H9 (cell line): Measurements from ENCODE around the gene RUNX1. TPM values are rescaled to one million over a fixed set of nuclear protein-coding genes. Genes with fewer than 3 reads are reported as not detected.

Experiments
- DNase-seq: peaks from one replicate; pipeline ENCODE4 v3.0.0-alpha.2; 2017
- H2AFZ ChIP-seq: one replicate; pipeline ENCODE4 v1.6.1; 2013; ENCODE audit warnings: mild to moderate bottlenecking, low read length, control low read depth, moderate library complexity
- H2AK5ac ChIP-seq: 2 replicates; pipeline ENCODE4 v1.6.1; 2013; ENCODE audit warnings: low read length, control low read depth, mixed read lengths; ENCODE audit not compliant: insufficient read length
- H2BK120ac ChIP-seq: one replicate; pipeline ENCODE4 v1.6.1; 2013; ENCODE audit warnings: low read depth, mild to moderate bottlenecking, low read length, control low read depth, inconsistent platforms; ENCODE audit not compliant: poor library complexity, severe bottlenecking
- H2BK12ac ChIP-seq: 2 replicates; pipeline ENCODE4 v1.6.1; 2013; ENCODE audit warnings: low read length, control low read depth, mixed read lengths, low read depth; ENCODE audit not compliant: insufficient read length
- H2BK15ac ChIP-seq: 2 replicates; pipeline ENCODE4 v1.6.1; 2013; ENCODE audit warnings: low read depth, low read length, control low read depth
- H2BK20ac ChIP-seq: one replicate; pipeline ENCODE4 v1.6.1; 2013; ENCODE audit warnings: low read depth, mild to moderate bottlenecking, low read length, control low read depth, inconsistent platforms; ENCODE audit not compliant: poor library complexity, severe bottlenecking
- H2BK5ac ChIP-seq: 2 replicates; pipeline ENCODE4 v1.6.1; 2013; ENCODE audit warnings: low read length, control low read depth, mixed read lengths; ENCODE audit not compliant: insufficient read length
- H3K14ac ChIP-seq: 2 replicates; pipeline ENCODE4 v1.6.1; 2013; ENCODE audit warnings: low read length, control low read depth; ENCODE audit not compliant: insufficient read depth
- H3K18ac ChIP-seq: 2 replicates; pipeline ENCODE4 v1.6.1; 2013; ENCODE audit warnings: low read depth, mild to moderate bottlenecking, mixed read lengths, low read length, control low read depth; ENCODE audit not compliant: insufficient read length
- H3K23ac ChIP-seq: 2 replicates; pipeline ENCODE4 v1.6.1; 2013; ENCODE audit warnings: low read length, control low read depth, mixed read lengths, low read depth; ENCODE audit not compliant: insufficient read length
- H3K23me2 ChIP-seq: 2 replicates; pipeline ENCODE4 v1.6.1; 2013; ENCODE audit warnings: low read depth, mild to moderate bottlenecking, mixed read lengths, low read length, control low read depth; ENCODE audit not compliant: insufficient read length, poor library complexity, severe bottlenecking
- H3K27ac ChIP-seq: 2 replicates; pipeline ENCODE4 v1.5.1; 2013; ENCODE audit warnings: low read length, control low read depth, mixed read lengths, low read depth; ENCODE audit not compliant: insufficient read length
- H3K27me3 ChIP-seq: 2 replicates; pipeline ENCODE4 v1.6.1; 2013; ENCODE audit warnings: low read length, control low read depth, inconsistent platforms; ENCODE audit not compliant: insufficient read depth
- H3K4ac ChIP-seq: 2 replicates; pipeline ENCODE4 v1.6.1; 2013; ENCODE audit warnings: low read depth, mild to moderate bottlenecking, control low read depth, inconsistent platforms, low read length, moderate library complexity
- H3K4me1 ChIP-seq: 2 replicates; pipeline ENCODE4 v1.6.1; 2013; ENCODE audit warnings: low read length, control low read depth, inconsistent platforms; ENCODE audit not compliant: insufficient read depth
- H3K4me2 ChIP-seq: 2 replicates; pipeline ENCODE4 v1.6.1; 2013; ENCODE audit warnings: low read length, control low read depth, mixed read lengths; ENCODE audit not compliant: insufficient read length, insufficient read depth
- H3K56ac ChIP-seq: 2 replicates; pipeline ENCODE4 v1.6.1; 2013; ENCODE audit warnings: low read depth, mild to moderate bottlenecking, mixed read lengths, low read length, control low read depth; ENCODE audit not compliant: insufficient read length
- H3K79me1 ChIP-seq: 2 replicates; pipeline ENCODE4 v1.6.1; 2013; ENCODE audit warnings: low read depth, mild to moderate bottlenecking, moderate library complexity, low read length, control low read depth, inconsistent platforms; ENCODE audit not compliant: insufficient read depth, poor library complexity, severe bottlenecking
- H3K79me2 ChIP-seq: 2 replicates; pipeline ENCODE4 v1.6.1; 2013; ENCODE audit warnings: low read length, control low read depth, inconsistent platforms; ENCODE audit not compliant: insufficient read depth
- H3K9ac ChIP-seq: 2 replicates; pipeline ENCODE4 v1.6.1; 2013; ENCODE audit warnings: low read length, control low read depth, mixed read lengths; ENCODE audit not compliant: insufficient read length; ENCODE audit errors: extremely low read depth
- H3K9me3 ChIP-seq: one replicate; pipeline ENCODE4 v1.6.1; 2013; ENCODE audit warnings: low read depth, low read length, inconsistent platforms; ENCODE audit not compliant: control insufficient read depth
- H3T11ph ChIP-seq: one replicate; pipeline ENCODE4 v1.6.1; 2013; ENCODE audit warnings: mild to moderate bottlenecking, low read length, control low read depth, inconsistent platforms
- H4K20me1 ChIP-seq: one replicate; pipeline ENCODE4 v1.6.1; 2013; ENCODE audit not compliant: control insufficient read depth, insufficient read length, insufficient read depth
- H4K5ac ChIP-seq: 2 replicates; pipeline ENCODE4 v1.6.1; 2013; ENCODE audit warnings: low read depth, mild to moderate bottlenecking, mixed read lengths, low read length, control low read depth; ENCODE audit not compliant: insufficient read length
- H4K8ac ChIP-seq: replicated peaks from 2 replicates; pipeline ENCODE4 v1.6.1; 2013; ENCODE audit warnings: low read length, control low read depth, mixed read lengths, low read depth; ENCODE audit not compliant: insufficient read length
- H4K91ac ChIP-seq: 2 replicates; pipeline ENCODE4 v1.6.1; 2013; ENCODE audit warnings: low read depth, mild to moderate bottlenecking, moderate library complexity, mixed read lengths, low read length, control low read depth; ENCODE audit not compliant: insufficient read length
- H3K27ac Mint-ChIP-seq, 3 experiments: 2 replicates in 2 of 3; 3 replicates in 1 of 3; pipeline ENCODE4 v1.8.0; 2020 to 2021; ENCODE audit warnings: mixed read lengths in 3 of 3, mild to moderate bottlenecking in 1 of 3, moderate library complexity in 1 of 3
- H3K27me3 Mint-ChIP-seq: 2 replicates; pipeline ENCODE4 v1.8.0; 2021; ENCODE audit warnings: low read depth, mild to moderate bottlenecking, moderate library complexity, mixed read lengths
- H3K36me3 Mint-ChIP-seq, 3 experiments: 2 replicates in 2 of 3; 3 replicates in 1 of 3; pipeline ENCODE4 v1.8.0; 2020 to 2021; ENCODE audit warnings: low read depth in 3 of 3, mixed read lengths in 3 of 3; ENCODE audit not compliant: insufficient read depth in 1 of 3
- H3K4me1 Mint-ChIP-seq, 2 experiments: 2 replicates each; pipeline ENCODE4 v1.8.0; 2020; ENCODE audit warnings: mixed read lengths in 2 of 2
- H3K4me3 Mint-ChIP-seq, 2 experiments: 2 replicates in 1 of 2; 3 replicates in 1 of 2; pipeline ENCODE4 v1.8.0; 2020 to 2021; ENCODE audit warnings: mild to moderate bottlenecking in 2 of 2, mixed read lengths in 2 of 2, moderate library complexity in 1 of 2
- H3K9me3 Mint-ChIP-seq, 2 experiments: 2 replicates in 1 of 2; 3 replicates in 1 of 2; pipeline ENCODE4 v1.8.0; 2020; ENCODE audit warnings: mild to moderate bottlenecking in 2 of 2, mixed read lengths in 2 of 2, moderate library complexity in 1 of 2
- WGBS: extraction: QIAGEN DNeasy Blood & Tissue Kit; methylation state at CpG from one replicate; pipeline ENCODE4 v1.1.7; 2013; ENCODE audit warnings: missing lambda C conversion rate, low lambda C conversion rate, mixed read lengths; ENCODE audit not compliant: insufficient read length; ENCODE audit errors: extremely low coverage; 5-methylcytosine and 5-hydroxymethylcytosine counted together
- total RNA-seq: library from RNA; stranded (reverse); gene quantifications from 2 replicates; pipeline ENCODE4 v1.2.1, GENCODE V29; 2021
- TF ChIP-seq, protein P1 (sequence below): fragments of 200-600 bp; sonication (generic); conservative IDR thresholded peaks from 3 replicates; pipeline ENCODE4 v1.8.0; 2021; ENCODE audit warnings: antibody characterized with exemption, mild to moderate bottlenecking

The RUNX1 gene
- total RNA-seq, 1 experiment from 2014 or later = 0.72 TPM

DNA sequence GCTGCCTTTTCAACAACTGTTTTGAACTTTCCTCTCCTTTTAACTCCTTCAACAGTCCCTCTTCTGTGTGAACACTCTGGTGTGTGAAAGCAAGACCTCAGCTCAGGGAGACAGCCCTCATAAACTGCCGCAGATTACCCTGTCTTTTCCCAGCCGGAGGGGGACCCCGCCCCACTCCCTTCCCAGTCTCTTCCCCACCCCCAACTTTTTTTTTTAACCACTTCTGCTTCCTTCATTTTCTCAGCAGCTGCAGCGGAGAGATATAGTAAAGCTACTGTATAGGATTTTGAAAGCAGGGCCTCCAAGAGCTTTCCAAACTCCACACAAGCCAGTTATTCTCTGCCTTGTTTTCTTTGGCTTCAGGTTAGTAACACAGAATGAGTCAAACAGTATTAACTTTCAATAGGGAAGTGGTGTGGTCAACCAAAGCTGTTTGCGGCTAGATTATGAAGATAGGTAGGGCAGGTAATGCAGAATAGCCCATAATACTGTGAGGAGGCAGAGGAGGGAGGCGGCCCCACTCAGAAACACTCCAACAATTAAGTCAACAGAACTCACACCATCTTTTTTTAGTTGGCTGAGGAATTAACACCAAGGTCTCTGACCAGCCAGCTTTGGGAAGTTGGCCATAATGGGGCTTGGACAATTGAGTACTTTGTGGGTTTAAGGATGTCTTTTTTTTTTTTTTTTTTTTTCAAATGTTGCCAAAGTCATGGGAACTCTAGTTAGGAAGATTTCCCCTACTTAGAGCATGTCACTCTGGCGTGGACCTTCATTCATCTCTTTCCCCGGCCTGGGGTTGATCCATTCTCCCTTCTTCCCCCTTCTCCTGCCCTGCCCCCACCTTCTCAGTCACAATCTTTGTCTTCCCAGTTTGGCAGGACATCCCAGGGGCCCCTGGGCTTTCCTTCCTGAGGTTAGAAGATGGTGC is 203.3 kb downstream of the RUNX1 start:
- Histone ChIP-seq H2AFZ (no peak overlapping the region), H3K23ac (no peak overlapping the region), H3K9ac (no peak overlapping the region), H4K5ac (no peak overlapping the region), H3K27ac (no peak overlapping the region), H3T11ph (no peak overlapping the region), H4K20me1 (no peaks in the 10 kb centered on the region), H4K8ac (no peak overlapping the region), H2BK120ac (no peak overlapping the region), H4K91ac (no peak overlapping the region), H3K56ac (no peak overlapping the region), H3K4ac (no peak overlapping the region), H3K79me1 (no peaks in the 10 kb centered on the region), H2BK20ac (no peak overlapping the region), H3K23me2 (no peaks in the 10 kb centered on the region), H3K14ac (no peak overlapping the region), H3K4me2 (no peak overlapping the region), H2AK5ac (no peak overlapping the region), H3K79me2 (no peaks in the 10 kb centered on the region), H2BK5ac (no peak overlapping the region), H3K27me3 (no peaks in the 10 kb centered on the region), H3K18ac (no peak overlapping the region), H2BK15ac (no peak overlapping the region), H3K4me1 (no peaks in the 10 kb centered on the region; the same call in 1 of the 2 replicates), H3K9me3 (no peaks in the 10 kb centered on the region), H2BK12ac (no peak overlapping the region)
- no peak for DNase-seq
- Mint-ChIP-seq H3K9me3 (no peaks in the 10 kb centered on the region), H3K36me3 (no peaks in the 10 kb centered on the region), H3K27me3 (peaks cover 17% of the 10 kb centered on the region), H3K4me3 (no peak overlapping the region), H3K27ac (peak overlapping the region in 1 of 3 experiments; percentile 55; a peak in 1 of 7 replicates), H3K4me1 (peaks cover 33 to 39% of the 10 kb centered on the region in 2 experiments)
- WGBS = no CpG with 5 or more reads among the region's 8 CpGs
- TF ChIP-seq, protein P1, sequence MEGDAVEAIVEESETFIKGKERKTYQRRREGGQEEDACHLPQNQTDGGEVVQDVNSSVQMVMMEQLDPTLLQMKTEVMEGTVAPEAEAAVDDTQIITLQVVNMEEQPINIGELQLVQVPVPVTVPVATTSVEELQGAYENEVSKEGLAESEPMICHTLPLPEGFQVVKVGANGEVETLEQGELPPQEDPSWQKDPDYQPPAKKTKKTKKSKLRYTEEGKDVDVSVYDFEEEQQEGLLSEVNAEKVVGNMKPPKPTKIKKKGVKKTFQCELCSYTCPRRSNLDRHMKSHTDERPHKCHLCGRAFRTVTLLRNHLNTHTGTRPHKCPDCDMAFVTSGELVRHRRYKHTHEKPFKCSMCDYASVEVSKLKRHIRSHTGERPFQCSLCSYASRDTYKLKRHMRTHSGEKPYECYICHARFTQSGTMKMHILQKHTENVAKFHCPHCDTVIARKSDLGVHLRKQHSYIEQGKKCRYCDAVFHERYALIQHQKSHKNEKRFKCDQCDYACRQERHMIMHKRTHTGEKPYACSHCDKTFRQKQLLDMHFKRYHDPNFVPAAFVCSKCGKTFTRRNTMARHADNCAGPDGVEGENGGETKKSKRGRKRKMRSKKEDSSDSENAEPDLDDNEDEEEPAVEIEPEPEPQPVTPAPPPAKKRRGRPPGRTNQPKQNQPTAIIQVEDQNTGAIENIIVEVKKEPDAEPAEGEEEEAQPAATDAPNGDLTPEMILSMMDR = no peak
